ENCODE results near the gene QRFP.

QRFP gene

GRCh38 chr9:130905902-130906734 lies 9.5 kb upstream of the QRFP start:
- no peak for DNase-seq
- no peaks in the 10 kb centered on the region for H3K4me1 ChIP-seq
- no peak overlapping the region for H3K4me3 ChIP-seq
- H3K27me3 ChIP-seq = peaks cover 0 to 64% of the 10 kb centered on the region in 2 donors
- intact Hi-C loops (cut with DNase I; ENCODE audit: low total_unique reads) = no loop called here
- H3K27ac ChIP-seq = no peak overlapping the region
- TF ChIP-seq, protein P1, sequence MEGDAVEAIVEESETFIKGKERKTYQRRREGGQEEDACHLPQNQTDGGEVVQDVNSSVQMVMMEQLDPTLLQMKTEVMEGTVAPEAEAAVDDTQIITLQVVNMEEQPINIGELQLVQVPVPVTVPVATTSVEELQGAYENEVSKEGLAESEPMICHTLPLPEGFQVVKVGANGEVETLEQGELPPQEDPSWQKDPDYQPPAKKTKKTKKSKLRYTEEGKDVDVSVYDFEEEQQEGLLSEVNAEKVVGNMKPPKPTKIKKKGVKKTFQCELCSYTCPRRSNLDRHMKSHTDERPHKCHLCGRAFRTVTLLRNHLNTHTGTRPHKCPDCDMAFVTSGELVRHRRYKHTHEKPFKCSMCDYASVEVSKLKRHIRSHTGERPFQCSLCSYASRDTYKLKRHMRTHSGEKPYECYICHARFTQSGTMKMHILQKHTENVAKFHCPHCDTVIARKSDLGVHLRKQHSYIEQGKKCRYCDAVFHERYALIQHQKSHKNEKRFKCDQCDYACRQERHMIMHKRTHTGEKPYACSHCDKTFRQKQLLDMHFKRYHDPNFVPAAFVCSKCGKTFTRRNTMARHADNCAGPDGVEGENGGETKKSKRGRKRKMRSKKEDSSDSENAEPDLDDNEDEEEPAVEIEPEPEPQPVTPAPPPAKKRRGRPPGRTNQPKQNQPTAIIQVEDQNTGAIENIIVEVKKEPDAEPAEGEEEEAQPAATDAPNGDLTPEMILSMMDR (IDR thresholded peaks at IDR 0.05) = no peak
- no peaks in the 10 kb centered on the region for H3K36me3 ChIP-seq
- H3K9me3 ChIP-seq = no peaks in the 10 kb centered on the region

DNA sequence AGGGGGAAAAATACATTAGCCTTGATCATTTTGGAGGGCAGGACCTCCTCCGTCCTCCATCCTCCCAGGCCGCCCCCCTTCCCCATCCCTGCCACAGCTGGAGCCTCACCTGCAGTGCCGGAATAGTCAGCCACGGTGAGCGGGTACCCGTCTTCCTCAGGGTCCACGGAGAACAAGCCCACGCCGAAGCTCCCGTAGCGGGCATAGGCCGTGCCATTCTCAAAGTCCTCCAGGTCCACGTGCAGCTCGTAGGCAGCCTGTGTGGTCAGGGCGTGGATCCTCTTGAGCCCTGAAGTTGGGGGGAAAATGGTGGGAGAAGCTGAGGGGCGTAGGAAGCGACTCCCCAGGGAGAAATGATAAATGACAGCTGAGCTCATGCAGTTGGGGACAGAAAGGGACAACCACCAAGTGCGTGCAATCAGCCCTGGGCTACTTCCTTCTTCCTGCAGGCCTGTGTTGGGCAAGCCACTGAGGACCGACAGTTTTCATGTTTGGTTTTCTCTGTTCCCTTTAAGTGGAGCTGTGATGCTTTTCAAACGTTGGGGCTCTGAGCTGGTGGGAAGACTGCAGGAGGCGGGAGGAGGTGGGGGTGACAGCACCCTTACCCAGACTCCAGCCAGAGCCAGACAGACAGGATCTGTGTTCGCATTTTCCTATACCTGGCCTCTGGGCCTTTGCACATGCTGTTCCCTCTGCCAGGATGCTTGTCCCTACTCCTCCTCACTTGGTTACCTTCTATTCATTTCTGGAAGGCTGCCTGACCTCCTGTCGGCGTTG lies 8.7 kb upstream of the QRFP start:
- peaks cover 0 to 71% of the 10 kb centered on the region in 2 donors for H3K27me3 ChIP-seq
- H3K4me1 ChIP-seq = no peaks in the 10 kb centered on the region
- TF ChIP-seq, protein P1 (IDR thresholded peaks at IDR 0.05) = no peak
- no peak for DNase-seq
- H3K9me3 ChIP-seq = no peaks in the 10 kb centered on the region
- H3K27ac ChIP-seq = no peak overlapping the region
- intact Hi-C loops (cut with DNase I; ENCODE audit: low total_unique reads) = no loop called here
- H3K4me3 ChIP-seq = no peak overlapping the region
- H3K36me3 ChIP-seq = no peaks in the 10 kb centered on the region

- H3K27me3 ChIP-seq = peaks cover 0 to 77% of the 10 kb centered on the region in 2 donors
- intact Hi-C loops (cut with DNase I; ENCODE audit: low total_unique reads) = no loop called here
These were observed 7.7 kb upstream of the QRFP start for GRCh38 chr9:130904070-130905044.

DNA sequence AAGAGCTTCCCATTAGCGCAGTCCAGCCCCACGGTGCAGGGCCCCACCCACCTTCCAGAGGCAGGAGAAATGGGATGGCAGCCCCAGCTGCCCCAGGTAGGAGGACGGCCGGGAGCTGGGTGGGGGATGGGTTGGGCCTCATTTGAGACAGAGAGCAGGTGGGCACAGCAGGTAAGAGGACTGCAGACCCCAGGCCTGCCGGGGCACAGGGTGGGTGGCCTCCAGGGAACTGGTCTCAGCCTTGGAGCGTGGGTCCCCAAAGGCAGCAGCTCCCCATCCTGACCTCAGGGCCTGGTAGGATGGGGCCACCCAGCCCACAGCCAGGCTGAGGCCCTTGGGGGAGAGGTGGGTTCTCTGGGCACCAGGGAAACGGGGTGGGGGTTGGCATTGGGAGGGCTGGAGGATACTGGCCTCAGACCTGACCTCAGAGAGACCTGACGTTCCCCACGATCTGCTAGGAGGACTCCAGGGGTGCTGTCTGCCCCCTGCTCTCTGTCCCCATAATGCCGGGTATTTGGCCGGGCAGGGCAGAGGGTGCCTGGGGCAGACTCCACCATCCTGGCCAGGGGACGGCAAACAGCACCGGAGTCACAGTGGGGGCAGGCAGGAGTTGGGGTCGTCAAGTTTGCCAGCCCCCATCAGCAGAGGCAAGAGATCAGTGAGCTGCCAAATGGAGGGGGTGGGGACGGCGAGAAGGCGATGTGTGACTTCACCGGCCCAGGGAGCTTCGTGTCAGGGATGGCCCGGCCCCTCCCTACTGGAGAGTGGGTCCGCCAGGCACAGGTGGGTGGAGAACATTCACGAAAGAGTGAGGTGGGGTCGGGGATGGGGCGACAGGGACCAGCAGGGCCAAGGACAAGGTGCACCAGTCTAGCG lies 6.8 kb upstream of the QRFP start:
- H3K9me3 ChIP-seq = no peaks in the 10 kb centered on the region

More at GRCh38 chr9:130904070-130905044, 7.7 kb upstream of the QRFP start:
- no peaks in the 10 kb centered on the region for H3K36me3 ChIP-seq
- H3K4me1 ChIP-seq = no peaks in the 10 kb centered on the region
- no peak for DNase-seq
- H3K9me3 ChIP-seq = no peaks in the 10 kb centered on the region
- no peak overlapping the region for H3K27ac ChIP-seq
- TF ChIP-seq, protein P1 (IDR thresholded peaks at IDR 0.05) = no peak
- H3K4me3 ChIP-seq = no peak overlapping the region

More for the DNA sequence above, 6.8 kb upstream of the QRFP start:
- intact Hi-C loops (cut with DNase I; ENCODE audit: low total_unique reads) = no loop called here
- TF ChIP-seq, protein P1 (IDR thresholded peaks at IDR 0.05) = no peak
- DNase-seq = no peak
- Histone ChIP-seq H3K36me3 (no peaks in the 10 kb centered on the region), H3K4me1 (peaks cover 0 to under 1% (median 0%) of the 10 kb centered on the region in 4 donors), H3K4me3 (no peak overlapping the region), H3K27me3 (peaks cover 0 to 73% of the 10 kb centered on the region in 2 donors), H3K27ac (no peak overlapping the region)
